Glutamatergic neuron (in vitro differentiated cells): ENCODE results near the gene RAB34. TPM values are rescaled to one million over a fixed set of nuclear protein-coding genes. Genes with fewer than 3 reads are reported as not detected.
A peak's percentile ranks its signal among the peaks of the same experiment; 100 is the strongest.
"Not testable (repeated sequence)": the region's sequence is repeated elsewhere in the genome, so short reads cannot be mapped to it uniquely, and the experiment has no call there.

Experiments
- DNase-seq: peaks from one replicate; pipeline ENCODE4 v3.0.0; 2022
- H3K27ac Mint-ChIP-seq: one replicate; pipeline ENCODE4 v1.8.0; 2020; ENCODE audit warnings: mild to moderate bottlenecking, mixed read lengths, inconsistent platforms; ENCODE audit not compliant: unreplicated experiment
- H3K27me3 Mint-ChIP-seq: one replicate; pipeline ENCODE4 v1.8.0; 2020; ENCODE audit warnings: mild to moderate bottlenecking, moderate library complexity, mixed read lengths, inconsistent platforms; ENCODE audit not compliant: unreplicated experiment
- H3K36me3 Mint-ChIP-seq: one replicate; pipeline ENCODE4 v1.8.0; 2020; ENCODE audit warnings: mild to moderate bottlenecking, mixed read lengths, inconsistent platforms; ENCODE audit not compliant: unreplicated experiment
- H3K4me1 Mint-ChIP-seq: one replicate; pipeline ENCODE4 v1.8.0; 2020; ENCODE audit warnings: mild to moderate bottlenecking, low read depth, mixed read lengths, inconsistent platforms; ENCODE audit not compliant: unreplicated experiment
- H3K4me3 Mint-ChIP-seq: one replicate; pipeline ENCODE4 v1.8.0; 2020; ENCODE audit warnings: mild to moderate bottlenecking, mixed read lengths, inconsistent platforms; ENCODE audit not compliant: unreplicated experiment
- H3K9me3 Mint-ChIP-seq: one replicate; pipeline ENCODE4 v1.8.0; 2020; ENCODE audit warnings: mild to moderate bottlenecking, moderate library complexity, mixed read lengths, inconsistent platforms; ENCODE audit not compliant: unreplicated experiment
- total RNA-seq: library from RNA; stranded (reverse); fragmentation: NEBNext Ultra II Directional; extraction: Animal tissue kit (Norgen Biotek cat#: 25700); gene quantifications from one replicate; pipeline ENCODE4 v1.2.1, GENCODE V29; 2021; ENCODE audit not compliant: unreplicated experiment
- TF ChIP-seq, protein P1 (sequence below): fragments of 200-600 bp; sonication (generic); IDR thresholded peaks from one replicate; pipeline ENCODE4 v1.5.0; 2021; ENCODE audit not compliant: partially characterized antibody, unreplicated experiment

RAB34 gene
- total RNA-seq, 1 donor from 2014 or later: 54.3 TPM

DNA sequence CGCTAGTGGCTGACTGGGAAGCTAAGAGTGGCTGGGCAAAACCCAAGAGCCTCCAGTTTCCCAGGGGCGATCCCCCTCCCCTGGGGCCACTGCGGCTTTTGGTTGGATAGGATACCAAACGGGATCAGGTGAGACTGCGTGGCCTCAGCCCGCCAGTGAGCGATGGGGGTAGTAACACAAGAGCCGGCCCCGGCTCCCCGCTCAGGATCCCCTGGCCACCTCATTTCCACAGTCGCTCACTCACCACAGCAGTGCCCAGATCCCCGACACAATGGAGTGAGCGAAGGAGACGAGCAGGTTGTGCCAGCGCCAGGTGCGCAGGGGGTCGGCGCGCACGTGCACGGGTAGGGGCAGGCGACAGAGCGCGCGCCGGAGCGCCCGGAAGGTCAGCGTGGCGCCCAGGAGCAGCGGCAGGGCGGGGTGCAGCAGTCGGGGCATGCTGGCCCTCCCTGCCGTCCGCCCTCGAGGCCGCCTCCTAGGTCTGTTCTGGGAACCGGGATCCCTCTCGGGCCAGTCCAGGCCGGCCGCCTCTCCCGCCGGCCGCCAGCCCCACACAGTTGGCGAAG is 8.1 kb upstream of the RAB34 start:
- Mint-ChIP-seq H3K27me3 (peaks cover 19% of the 10 kb centered on the region), H3K9me3 (peaks cover 20% of the 10 kb centered on the region), H3K27ac (peak overlapping the region; percentile 91), H3K4me1 (peaks cover 18% of the 10 kb centered on the region), H3K36me3 (peaks cover 8% of the 10 kb centered on the region), H3K4me3 (peak overlapping the region; percentile 94)
- DNase-seq: peak; percentile 58
- TF ChIP-seq, protein P1, sequence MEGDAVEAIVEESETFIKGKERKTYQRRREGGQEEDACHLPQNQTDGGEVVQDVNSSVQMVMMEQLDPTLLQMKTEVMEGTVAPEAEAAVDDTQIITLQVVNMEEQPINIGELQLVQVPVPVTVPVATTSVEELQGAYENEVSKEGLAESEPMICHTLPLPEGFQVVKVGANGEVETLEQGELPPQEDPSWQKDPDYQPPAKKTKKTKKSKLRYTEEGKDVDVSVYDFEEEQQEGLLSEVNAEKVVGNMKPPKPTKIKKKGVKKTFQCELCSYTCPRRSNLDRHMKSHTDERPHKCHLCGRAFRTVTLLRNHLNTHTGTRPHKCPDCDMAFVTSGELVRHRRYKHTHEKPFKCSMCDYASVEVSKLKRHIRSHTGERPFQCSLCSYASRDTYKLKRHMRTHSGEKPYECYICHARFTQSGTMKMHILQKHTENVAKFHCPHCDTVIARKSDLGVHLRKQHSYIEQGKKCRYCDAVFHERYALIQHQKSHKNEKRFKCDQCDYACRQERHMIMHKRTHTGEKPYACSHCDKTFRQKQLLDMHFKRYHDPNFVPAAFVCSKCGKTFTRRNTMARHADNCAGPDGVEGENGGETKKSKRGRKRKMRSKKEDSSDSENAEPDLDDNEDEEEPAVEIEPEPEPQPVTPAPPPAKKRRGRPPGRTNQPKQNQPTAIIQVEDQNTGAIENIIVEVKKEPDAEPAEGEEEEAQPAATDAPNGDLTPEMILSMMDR: no peak

DNA sequence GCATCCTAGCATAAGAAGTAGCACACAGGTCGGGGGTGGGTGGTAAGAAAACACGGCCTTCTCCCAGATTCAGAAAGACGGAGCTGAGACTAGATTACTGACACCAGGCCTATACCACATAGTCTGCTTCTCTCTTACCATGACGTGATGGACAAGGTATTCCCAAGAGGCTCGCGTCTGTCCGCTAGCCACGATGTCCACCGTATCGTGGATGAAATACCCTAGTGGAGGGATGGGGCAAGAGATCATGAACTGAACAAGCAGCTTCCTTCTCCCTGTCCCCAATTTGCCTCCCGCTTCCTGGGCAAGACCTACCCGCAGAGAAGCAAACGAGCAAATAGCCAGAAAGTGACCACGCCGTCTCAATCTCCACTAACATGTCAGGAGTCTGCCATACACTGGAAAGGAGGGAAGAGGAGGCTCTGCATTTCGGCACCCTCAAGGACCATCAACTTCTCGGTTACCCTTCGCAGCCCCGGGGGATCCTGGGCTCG is 7.5 kb upstream of the RAB34 start:
- Mint-ChIP-seq H3K4me3 (peak overlapping the region; percentile 94), H3K36me3 (peaks cover 8% of the 10 kb centered on the region), H3K9me3 (peaks cover 24% of the 10 kb centered on the region), H3K27ac (peak overlapping the region; percentile 91), H3K4me1 (peaks cover 22% of the 10 kb centered on the region), H3K27me3 (peaks cover 23% of the 10 kb centered on the region)
- TF ChIP-seq, protein P1: no peak
- no peak for DNase-seq

DNA sequence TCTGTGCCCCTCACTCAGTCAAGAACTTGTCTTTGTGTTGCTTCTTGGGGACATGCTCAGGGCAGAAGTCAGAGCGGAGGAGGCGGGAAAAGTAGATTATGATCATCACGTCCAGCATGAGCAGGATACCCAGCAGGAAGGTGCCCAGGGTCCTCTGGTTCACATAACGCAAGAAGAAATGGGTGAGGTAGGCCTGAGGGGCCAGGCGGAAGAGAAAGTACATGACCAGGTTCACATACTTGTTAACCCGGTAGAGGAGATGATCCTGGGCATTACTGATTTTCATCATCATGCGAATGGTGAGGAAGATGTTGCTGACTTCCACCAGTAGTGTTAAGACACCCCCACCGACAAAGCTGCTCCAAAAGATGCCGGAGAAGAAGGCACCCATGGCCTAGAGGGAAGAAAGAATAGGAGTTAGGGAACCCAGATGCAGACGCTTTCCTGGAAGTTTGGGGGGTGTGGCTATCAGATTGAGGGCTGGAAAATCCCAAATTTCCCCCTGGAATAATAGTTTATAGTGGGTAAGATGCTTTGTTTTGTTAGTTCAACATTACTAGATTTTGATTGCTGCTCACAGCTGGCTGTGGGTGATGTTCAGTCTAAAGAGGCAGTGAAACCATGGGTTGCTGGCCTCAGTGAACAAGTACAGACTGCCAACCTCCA is 7.0 kb upstream of the RAB34 start:
- peak overlapping the region; percentile 91 for H3K27ac Mint-ChIP-seq
- H3K36me3 Mint-ChIP-seq: peaks cover 8% of the 10 kb centered on the region
- H3K27me3 Mint-ChIP-seq: peaks cover 26% of the 10 kb centered on the region
- H3K9me3 Mint-ChIP-seq: peaks cover 22% of the 10 kb centered on the region
- TF ChIP-seq, protein P1: no peak
- no peak for DNase-seq
- peaks cover 22% of the 10 kb centered on the region for H3K4me1 Mint-ChIP-seq
- peak overlapping the region; percentile 94 for H3K4me3 Mint-ChIP-seq

DNA sequence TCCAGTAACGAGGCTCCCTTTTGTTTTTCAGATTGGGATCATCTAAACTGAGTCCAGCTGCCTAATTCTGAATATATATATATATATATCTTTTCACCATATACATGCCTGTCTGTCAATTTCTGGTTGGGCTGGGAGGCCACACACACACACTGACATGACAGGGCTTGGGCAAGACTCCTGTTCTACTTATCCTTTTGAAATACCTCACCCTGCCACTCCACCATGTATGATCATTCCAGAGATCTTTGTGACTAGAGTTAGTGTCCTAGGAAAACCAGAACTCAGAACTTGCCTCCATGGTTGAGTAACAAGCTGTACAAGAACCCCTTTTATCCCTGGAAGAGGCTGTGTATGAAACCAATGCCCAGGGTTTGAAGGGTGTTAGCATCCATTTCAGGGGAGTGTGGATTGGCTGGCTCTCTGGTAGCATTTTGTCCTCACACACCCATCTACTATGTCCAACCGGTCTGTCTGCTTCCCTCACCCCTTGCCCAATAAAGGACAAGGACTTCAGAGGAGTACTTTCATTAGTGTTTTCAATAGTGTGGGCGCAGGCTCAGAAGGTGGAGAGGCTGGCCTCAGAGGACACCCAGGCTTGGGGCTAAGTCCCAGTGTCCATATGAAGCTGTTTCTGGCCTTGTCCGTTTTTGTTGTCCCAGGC is 6.3 kb upstream of the RAB34 start:
- peak overlapping the region; percentile 94 for H3K4me3 Mint-ChIP-seq
- H3K27me3 Mint-ChIP-seq: peaks cover 29% of the 10 kb centered on the region
- H3K4me1 Mint-ChIP-seq: peaks cover 24% of the 10 kb centered on the region
- H3K27ac Mint-ChIP-seq: peak overlapping the region; percentile 91
- peaks cover 24% of the 10 kb centered on the region for H3K9me3 Mint-ChIP-seq
- H3K36me3 Mint-ChIP-seq, DNase-seq: not testable (repeated sequence)

DNA sequence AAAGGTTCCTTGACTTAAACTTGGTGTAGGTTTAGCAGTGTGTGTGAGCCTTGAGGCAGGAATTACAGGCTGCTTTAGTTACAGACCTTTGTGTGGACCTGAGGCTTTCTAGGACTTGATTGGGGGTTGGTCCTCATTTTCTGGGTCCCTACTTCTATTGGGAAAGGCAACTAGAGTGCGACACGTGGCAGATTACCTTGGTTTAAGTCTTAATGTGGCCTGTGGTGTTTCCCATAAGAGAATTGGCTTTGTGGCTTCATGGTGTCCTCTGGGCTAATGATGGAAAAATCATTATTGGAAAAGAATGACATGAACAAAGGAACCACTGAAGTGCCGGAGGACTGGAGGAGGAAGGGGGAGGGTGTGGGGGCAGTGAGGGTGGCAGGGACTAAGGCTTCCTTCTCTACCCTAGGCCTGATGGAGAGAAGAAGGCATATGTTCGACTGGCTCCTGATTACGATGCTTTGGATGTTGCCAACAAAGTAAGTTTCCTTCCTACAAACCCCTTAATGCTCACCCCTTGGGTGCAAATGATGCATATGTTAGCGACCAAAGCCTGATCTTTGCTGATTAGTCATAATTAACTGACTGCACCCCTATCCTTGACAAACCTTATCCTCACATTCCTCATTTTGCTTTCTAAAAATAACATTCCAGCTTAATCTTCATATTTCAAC is 5.6 kb upstream of the RAB34 start:
- Mint-ChIP-seq H3K4me3 (no peak overlapping the region), H3K27ac (peak overlapping the region; percentile 53), H3K36me3 (peaks cover 8% of the 10 kb centered on the region), H3K27me3 (peaks cover 29% of the 10 kb centered on the region), H3K9me3 (peaks cover 26% of the 10 kb centered on the region), H3K4me1 (peaks cover 27% of the 10 kb centered on the region)
- TF ChIP-seq, protein P1: no peak
- no peak for DNase-seq
